ENCODE results near the gene TM9SF3. TPM values are rescaled to one million over a fixed set of nuclear protein-coding genes. Genes with fewer than 3 reads are reported as not detected.

Gene TM9SF3
- total RNA-seq, 3 donors from 2014 or later: 95.7 to 118 (median 116) TPM

DNA sequence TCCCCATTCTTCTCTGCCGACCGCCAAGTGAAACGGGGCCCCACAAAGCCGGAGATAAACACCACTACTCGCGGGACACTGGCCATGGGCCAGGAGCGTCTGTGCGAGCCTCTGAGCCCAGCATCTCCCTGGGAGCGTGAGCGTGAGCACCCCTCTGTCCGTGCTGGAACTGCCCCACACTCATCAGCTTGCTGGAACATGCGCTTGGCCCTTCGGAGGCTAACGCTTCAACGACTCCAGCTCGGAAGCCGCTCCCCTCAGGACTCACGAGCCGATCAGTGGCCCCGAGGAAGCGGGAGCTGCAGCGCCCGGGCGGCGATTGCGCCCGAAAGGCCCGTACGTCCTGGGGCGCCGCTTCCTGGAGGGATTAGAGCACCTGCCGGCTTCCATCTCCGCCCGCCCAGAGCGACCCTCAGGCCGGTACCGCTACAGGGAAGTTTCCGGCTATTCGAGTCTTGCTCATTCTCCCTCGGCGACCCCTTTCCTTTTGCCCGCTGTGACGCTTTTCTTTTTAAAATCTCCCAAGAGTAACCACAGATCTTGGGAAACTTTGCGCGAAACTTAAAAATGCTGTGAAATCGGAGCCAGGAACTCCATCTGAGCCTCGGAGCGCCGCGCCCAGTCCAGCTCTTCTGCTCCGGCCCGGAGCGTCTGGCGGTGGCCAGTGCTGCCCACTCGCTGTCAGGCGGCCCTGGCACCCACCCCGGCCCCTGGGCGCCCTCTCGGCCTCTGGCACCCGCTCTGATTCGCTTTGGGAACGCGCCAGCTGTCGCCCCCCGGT is 74.1 kb downstream of the TM9SF3 start:
- Histone ChIP-seq H3K4me1 (peaks cover 0 to 14% of the 10 kb centered on the region in 2 donors), H3K27me3 (peaks cover 0 to 6% of the 10 kb centered on the region in 2 donors), H3K9me3 (no peaks in the 10 kb centered on the region), H3K4me3 (peak overlapping the region; percentile 38 to 69 (median 50)), H3K27ac (no peak overlapping the region), H3K36me3 (no peaks in the 10 kb centered on the region)
- TF ChIP-seq, protein P1, sequence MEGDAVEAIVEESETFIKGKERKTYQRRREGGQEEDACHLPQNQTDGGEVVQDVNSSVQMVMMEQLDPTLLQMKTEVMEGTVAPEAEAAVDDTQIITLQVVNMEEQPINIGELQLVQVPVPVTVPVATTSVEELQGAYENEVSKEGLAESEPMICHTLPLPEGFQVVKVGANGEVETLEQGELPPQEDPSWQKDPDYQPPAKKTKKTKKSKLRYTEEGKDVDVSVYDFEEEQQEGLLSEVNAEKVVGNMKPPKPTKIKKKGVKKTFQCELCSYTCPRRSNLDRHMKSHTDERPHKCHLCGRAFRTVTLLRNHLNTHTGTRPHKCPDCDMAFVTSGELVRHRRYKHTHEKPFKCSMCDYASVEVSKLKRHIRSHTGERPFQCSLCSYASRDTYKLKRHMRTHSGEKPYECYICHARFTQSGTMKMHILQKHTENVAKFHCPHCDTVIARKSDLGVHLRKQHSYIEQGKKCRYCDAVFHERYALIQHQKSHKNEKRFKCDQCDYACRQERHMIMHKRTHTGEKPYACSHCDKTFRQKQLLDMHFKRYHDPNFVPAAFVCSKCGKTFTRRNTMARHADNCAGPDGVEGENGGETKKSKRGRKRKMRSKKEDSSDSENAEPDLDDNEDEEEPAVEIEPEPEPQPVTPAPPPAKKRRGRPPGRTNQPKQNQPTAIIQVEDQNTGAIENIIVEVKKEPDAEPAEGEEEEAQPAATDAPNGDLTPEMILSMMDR (IDR thresholded peaks at IDR 0.05): no peak
- DNase-seq (ENCODE audit: low spot score in 2 of 2): no peak
- intact Hi-C loops (cut with DNase I; ENCODE audit: low total_unique reads): loop anchor here (5.0 kb wide), 1 partner anchor 115 kb away; no protein-coding TSS in a partner anchor

DNA sequence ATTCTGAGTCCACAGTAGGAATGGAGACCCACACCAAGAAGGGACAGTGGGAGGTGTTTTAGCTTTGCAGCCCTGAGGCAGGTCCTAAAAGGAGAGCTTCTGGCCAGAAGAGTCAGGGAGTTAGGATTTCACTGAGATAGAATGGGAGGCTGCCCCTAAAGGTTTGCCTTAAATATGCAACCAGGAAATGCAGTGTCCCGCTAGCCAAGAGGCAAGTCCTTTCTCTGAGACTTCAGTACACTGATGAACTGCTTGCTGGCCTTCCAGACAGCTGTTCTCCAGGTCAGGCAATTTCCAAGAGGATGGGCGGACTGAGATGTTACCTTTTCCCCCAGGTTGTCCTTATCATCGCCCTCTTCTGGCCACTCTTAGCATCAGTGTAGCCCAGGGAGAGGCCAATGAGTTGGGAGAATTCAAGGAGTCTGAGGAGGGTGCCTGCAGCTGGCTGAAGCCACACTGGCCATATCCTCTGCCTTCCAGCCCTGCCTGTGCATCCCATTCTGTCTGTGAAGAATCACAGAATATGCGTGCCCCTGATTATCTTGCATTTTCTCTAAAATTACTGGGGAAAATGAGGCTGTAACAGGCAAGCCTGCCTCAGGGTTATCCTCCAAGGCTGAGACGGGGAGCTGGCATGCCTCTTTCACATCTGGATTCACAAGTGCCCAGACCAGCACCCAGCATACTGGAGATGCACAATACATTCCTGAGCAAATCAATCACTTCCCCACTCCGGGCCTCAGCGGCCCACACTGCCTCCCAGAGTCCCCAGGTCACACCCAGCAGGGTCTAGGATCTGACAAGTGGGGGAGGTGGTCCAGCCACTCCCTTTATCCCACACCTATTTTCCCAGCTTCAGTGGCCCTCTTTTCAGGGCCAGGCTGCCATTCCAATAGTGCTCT is 75.5 kb downstream of the TM9SF3 start:
- Histone ChIP-seq H3K9me3 (no peaks in the 10 kb centered on the region), H3K4me3 (no peak overlapping the region), H3K27ac (no peak overlapping the region), H3K27me3 (peaks cover 0 to 6% of the 10 kb centered on the region in 2 donors), H3K36me3 (no peaks in the 10 kb centered on the region), H3K4me1 (peaks cover 0 to 14% of the 10 kb centered on the region in 2 donors)
- intact Hi-C loops (cut with DNase I; ENCODE audit: low total_unique reads): loop anchor here (5.0 kb wide), 1 partner anchor 114 kb away; no protein-coding TSS in a partner anchor
- TF ChIP-seq POLR2A (IDR thresholded peaks at IDR 0.05) (no peak), POLR2AphosphoS5 (IDR thresholded peaks at IDR 0.05) (no peak)
- TF ChIP-seq, protein P1 (IDR thresholded peaks at IDR 0.05): peak in 1 of 3 donors; percentile 37
- DNase-seq (ENCODE audit: low spot score in 2 of 2): no peak

DNA sequence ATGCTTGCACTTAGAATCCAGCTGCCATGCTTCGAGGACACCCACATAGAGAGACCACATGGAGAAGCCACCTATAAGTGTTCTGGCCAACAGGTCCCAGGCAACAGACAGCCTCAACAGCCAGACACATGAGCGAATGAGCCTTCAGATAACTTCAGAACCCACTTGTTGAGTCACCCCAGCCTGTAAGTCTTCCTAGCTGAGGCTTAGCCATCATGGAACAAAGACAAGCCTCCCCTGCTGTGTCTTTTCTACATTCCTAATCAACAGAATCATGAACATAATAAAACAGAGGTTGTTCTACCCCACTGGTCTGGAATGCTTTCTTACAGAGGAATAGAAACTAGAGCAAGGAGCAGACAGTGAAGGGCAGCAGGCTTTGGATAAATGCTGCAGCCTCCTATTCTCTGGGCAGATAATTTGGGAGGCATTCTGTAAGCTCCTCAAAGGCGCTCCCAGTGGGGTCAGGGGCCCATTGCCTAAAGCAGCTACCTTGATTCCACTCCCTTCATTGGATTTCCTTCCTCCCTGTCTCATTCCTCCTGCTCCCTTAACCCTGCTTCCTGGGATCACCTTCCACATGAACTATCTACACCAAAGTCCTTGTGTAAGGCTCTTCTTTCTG is 77.7 kb downstream of the TM9SF3 start:
- intact Hi-C loops (cut with DNase I; ENCODE audit: low total_unique reads): no loop called here
- DNase-seq (ENCODE audit: low spot score in 2 of 2): no peak

DNA sequence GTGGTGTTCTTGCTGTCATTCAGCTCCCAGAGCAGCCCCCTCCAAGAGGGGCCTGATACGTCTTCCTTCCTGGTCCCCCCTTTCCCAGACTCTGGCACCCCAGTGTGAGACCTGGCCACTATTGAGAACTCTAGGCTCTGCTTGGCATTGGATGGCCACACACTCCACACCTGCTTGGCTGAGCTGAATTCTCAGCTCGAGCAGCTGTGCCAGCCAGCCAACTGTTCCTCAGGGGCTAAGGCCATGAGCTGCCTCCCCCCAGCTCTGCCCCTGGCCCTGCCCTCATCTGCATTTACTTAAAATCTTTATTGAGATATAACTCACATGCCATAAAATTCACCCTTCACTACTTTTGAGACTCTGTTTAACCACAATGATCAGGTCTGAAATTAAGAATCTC is 79.8 kb downstream of the TM9SF3 start:
- Histone ChIP-seq H3K4me1 (no peaks in the 10 kb centered on the region), H3K27ac (no peak overlapping the region), H3K27me3 (no peaks in the 10 kb centered on the region), H3K9me3 (no peaks in the 10 kb centered on the region), H3K4me3 (no peak overlapping the region), H3K36me3 (no peaks in the 10 kb centered on the region)
- TF ChIP-seq POLR2AphosphoS5 (IDR thresholded peaks at IDR 0.05) (no peak), POLR2A (IDR thresholded peaks at IDR 0.05) (no peak)
- TF ChIP-seq, protein P1 (IDR thresholded peaks at IDR 0.05): no peak
- intact Hi-C loops (cut with DNase I; ENCODE audit: low total_unique reads): no loop called here
- DNase-seq (ENCODE audit: low spot score in 2 of 2): no peak

More for the DNA sequence above, 77.7 kb downstream of the TM9SF3 start:
- TF ChIP-seq POLR2A (IDR thresholded peaks at IDR 0.05) (no peak), POLR2AphosphoS5 (IDR thresholded peaks at IDR 0.05) (no peak)
- TF ChIP-seq, protein P1 (IDR thresholded peaks at IDR 0.05): no peak
- Histone ChIP-seq H3K36me3 (no peaks in the 10 kb centered on the region), H3K9me3 (no peaks in the 10 kb centered on the region), H3K27me3 (peaks cover 0 to 6% of the 10 kb centered on the region in 2 donors), H3K4me3 (no peak overlapping the region), H3K4me1 (peaks cover 0 to 10% of the 10 kb centered on the region in 2 donors), H3K27ac (no peak overlapping the region)

All from breast epithelium (tissue), 4 donors.